Panc1 (cell line): ENCODE results near the gene SLC29A1. TPM values are rescaled to one million over a fixed set of nuclear protein-coding genes. Genes with fewer than 3 reads are reported as not detected.
A peak's percentile ranks its signal among the peaks of the same experiment; 100 is the strongest.

Experiments used
- ATAC-seq: fragments of 200-7000 bp; cut with Tn5 transposase; 2 replicates; pipeline ENCODE4 v1.9.1; 2020; ENCODE audit warnings: mild to moderate bottlenecking, moderate library complexity
- BruUV-seq: library from RNA; stranded (reverse); fragments of 400-500 nt; replicated peaks from 2 replicates; lab custom pipeline; 2021; lab: Mats Ljungman, UMichigan
- CTCF ChIA-PET: fragments of 300-600 bp; sonication (Branson Sonifier 250); formaldehyde crosslinking; loops from one replicate; lab custom pipeline; 2022; ENCODE audit warnings: antibody characterized with exemption; lab: Charles Lee
- POLR2A ChIA-PET: fragments of 300-600 bp; sonication (Branson Sonifier 250); formaldehyde crosslinking; loops from one replicate; lab custom pipeline; 2022; ENCODE audit warnings: antibody characterized with exemption; lab: Charles Lee
- DNase-seq: peaks from one replicate; pipeline ENCODE4 v3.0.0-alpha.2; 2010; ENCODE audit warnings: low read depth, low spot score
- H3K27ac ChIP-seq: 2 replicates; pipeline ENCODE4 v1.5.1; 2011; ENCODE audit warnings: mild to moderate bottlenecking, low read length, inconsistent platforms
- H3K27me3 ChIP-seq: fragments of 200-500 bp; sonication (Bioruptor generic); 2 replicates; pipeline ENCODE4 v1.6.0; 2014; ENCODE audit warnings: low read length, inconsistent platforms; ENCODE audit not compliant: control insufficient read depth, insufficient read depth
- H3K36me3 ChIP-seq: fragments of 200-500 bp; sonication (Bioruptor generic); 2 replicates; pipeline ENCODE4 v1.5.1; 2014; ENCODE audit warnings: inconsistent platforms, mild to moderate bottlenecking, low read length, moderate library complexity; ENCODE audit not compliant: control insufficient read depth, insufficient read depth
- H3K4me1 ChIP-seq: 2 replicates; pipeline ENCODE4 v1.5.1; 2011; ENCODE audit warnings: inconsistent platforms, mild to moderate bottlenecking, low read length, moderate library complexity; ENCODE audit not compliant: control insufficient read depth, insufficient read depth
- H3K4me3 ChIP-seq, 2 experiments: 2 replicates each; pipeline ENCODE4 v1.5.1; 2011 to 2012; ENCODE audit warnings: low read depth in 2 of 2, low read length in 2 of 2, mild to moderate bottlenecking in 2 of 2, inconsistent platforms in 1 of 2, moderate library complexity in 1 of 2
- H3K9me3 ChIP-seq: fragments of 200-500 bp; sonication (Bioruptor generic); 2 replicates; pipeline ENCODE4 v1.5.1; 2014; ENCODE audit warnings: low read depth, mild to moderate bottlenecking, inconsistent platforms, low read length, moderate library complexity; ENCODE audit not compliant: control insufficient read depth, insufficient read depth
- POLR2AphosphoS5 ChIP-seq: IDR thresholded peaks from 2 replicates; pipeline ENCODE4 v1.6.1; 2012; ENCODE audit warnings: mild to moderate bottlenecking, low read depth, low read length, moderate library complexity
- REST ChIP-seq, 2 experiments: IDR thresholded peaks; 2 replicates each; pipeline ENCODE4 v1.6.1; 2011 to 2012; ENCODE audit warnings: low read depth in 2 of 2, control low read depth in 1 of 2, low read length in 1 of 2, mild to moderate bottlenecking in 1 of 2, moderate library complexity in 1 of 2; ENCODE audit not compliant: insufficient read depth in 1 of 2
- SIN3A ChIP-seq: IDR thresholded peaks from 2 replicates; pipeline ENCODE4 v1.6.1; 2012; ENCODE audit warnings: low read depth, mild to moderate bottlenecking, low read length, moderate library complexity, borderline replicate concordance; ENCODE audit not compliant: insufficient read depth
- TCF7L2 ChIP-seq: IDR thresholded peaks from 2 replicates; pipeline ENCODE4 v1.6.1; 2011; ENCODE audit warnings: mild to moderate bottlenecking, low read depth, low read length, inconsistent platforms
- in situ Hi-C: cut with HindIII; loops from 2 replicates; pipeline ENCODE4 v1.10.0; 2016; ENCODE audit warnings: low sequenced_read_pairs, low pct_unique_long_range_greater_than_20kb
- intact Hi-C: fragments of 100-400 bp; cut with micrococcal nuclease; formaldehyde crosslinking; loops from one replicate; pipeline ENCODE4 v1.10.0; 2022; ENCODE audit not compliant: unreplicated experiment
- total RNA-seq: library from RNA; stranded (reverse); gene quantifications from one replicate; pipeline ENCODE4 v1.2.1, GENCODE V29; 2021; ENCODE audit not compliant: unreplicated experiment
- TF ChIP-seq, protein P1 (sequence below): fragments of 450-650 bp; IDR thresholded peaks from 2 replicates; pipeline ENCODE4 v1.5.1; 2017; ENCODE audit warnings: mild to moderate bottlenecking

The SLC29A1 gene
- total RNA-seq, 1 experiment from 2014 or later, result 263 TPM

DNA sequence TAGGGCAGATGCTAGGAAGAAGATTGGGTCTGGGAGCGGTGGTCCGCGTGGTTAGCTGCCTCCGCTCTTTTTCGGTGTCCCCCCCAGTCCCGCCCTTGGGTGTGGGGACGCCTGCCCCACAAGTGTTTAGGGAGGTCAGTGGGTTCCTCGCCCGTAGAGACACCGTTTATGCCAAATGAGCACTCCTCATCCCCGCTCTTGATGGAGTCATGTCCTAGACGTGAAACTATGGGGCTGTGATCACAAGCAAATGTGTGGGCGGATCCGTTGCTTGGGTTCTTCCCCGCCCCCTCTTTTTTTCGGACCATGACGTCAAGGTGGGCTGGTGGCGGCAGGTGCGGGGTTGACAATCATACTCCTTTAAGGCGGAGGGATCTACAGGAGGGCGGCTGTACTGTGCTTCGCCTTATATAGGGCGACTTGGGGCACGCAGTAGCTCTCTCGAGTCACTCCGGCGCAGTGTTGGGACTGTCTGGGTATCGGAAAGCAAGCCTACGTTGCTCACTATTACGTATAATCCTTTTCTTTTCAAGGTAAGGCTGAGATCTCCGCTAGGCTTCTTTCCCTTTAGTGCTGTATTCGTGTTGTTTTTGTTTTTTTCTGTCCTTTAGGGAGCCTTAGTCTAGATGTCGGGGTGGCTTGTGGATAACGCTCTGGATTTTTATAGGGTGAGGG lies 23.4 kb downstream of the SLC29A1 start, which contains the start of gene HSP90AB1:
HSP90AB1 (plus strand) TSS at position 439 of the 675 bp plus-strand sequence. CDS start 1,529 bp downstream, outside the sequence.
- H3K4me1 ChIP-seq, result peaks cover 32% of the 10 kb centered on the region
- peak within 1 kb of the TSS; percentile 100 for H3K27ac ChIP-seq
- H3K36me3 ChIP-seq, result peaks cover 47% of the 10 kb centered on the region
- no TSS peak for BruUV-seq
- ChIA-PET CTCF (interaction anchor here (1.0 kb wide), 2 partner anchors 74 to 146 kb away, joined by 3 to 4 read pairs; no protein-coding TSS in a partner anchor), POLR2A (interaction anchor here (0.5 to 1.4 kb wide), 4 partner anchors 12 to 74 kb away, joined by 3 to 8 read pairs (median 3); no protein-coding TSS in a partner anchor)
- TF ChIP-seq TCF7L2 (peak; percentile 69), REST (IDR thresholded peaks at IDR 0.05; ENCODE audit: insufficient read depth in 1 of 2, low read depth in 2 of 2, low read length in 1 of 2) (peak; percentile 25 to 62; a peak in 2 of 4 replicates), SIN3A (peak; percentile 91), POLR2AphosphoS5 (peak; percentile 100)
- TF ChIP-seq, protein P1, sequence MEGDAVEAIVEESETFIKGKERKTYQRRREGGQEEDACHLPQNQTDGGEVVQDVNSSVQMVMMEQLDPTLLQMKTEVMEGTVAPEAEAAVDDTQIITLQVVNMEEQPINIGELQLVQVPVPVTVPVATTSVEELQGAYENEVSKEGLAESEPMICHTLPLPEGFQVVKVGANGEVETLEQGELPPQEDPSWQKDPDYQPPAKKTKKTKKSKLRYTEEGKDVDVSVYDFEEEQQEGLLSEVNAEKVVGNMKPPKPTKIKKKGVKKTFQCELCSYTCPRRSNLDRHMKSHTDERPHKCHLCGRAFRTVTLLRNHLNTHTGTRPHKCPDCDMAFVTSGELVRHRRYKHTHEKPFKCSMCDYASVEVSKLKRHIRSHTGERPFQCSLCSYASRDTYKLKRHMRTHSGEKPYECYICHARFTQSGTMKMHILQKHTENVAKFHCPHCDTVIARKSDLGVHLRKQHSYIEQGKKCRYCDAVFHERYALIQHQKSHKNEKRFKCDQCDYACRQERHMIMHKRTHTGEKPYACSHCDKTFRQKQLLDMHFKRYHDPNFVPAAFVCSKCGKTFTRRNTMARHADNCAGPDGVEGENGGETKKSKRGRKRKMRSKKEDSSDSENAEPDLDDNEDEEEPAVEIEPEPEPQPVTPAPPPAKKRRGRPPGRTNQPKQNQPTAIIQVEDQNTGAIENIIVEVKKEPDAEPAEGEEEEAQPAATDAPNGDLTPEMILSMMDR, result no peak
- H3K4me3 ChIP-seq, result peak within 1 kb of the TSS; percentile 99 to 100
- H3K27me3 ChIP-seq, result no peaks in the 10 kb centered on the region
- in situ Hi-C loops, result no loop called here
- no peaks in the 10 kb centered on the region for H3K9me3 ChIP-seq
- intact Hi-C loops, result no loop called here
- ATAC-seq, result peak; percentile 83
- peak; percentile 96 for DNase-seq

- ChIA-PET CTCF (interaction anchor here (1.0 kb wide), 2 partner anchors 75 to 147 kb away, joined by 3 to 4 read pairs; no protein-coding TSS in a partner anchor), POLR2A (interaction anchor here (0.6 to 1.4 kb wide), 5 partner anchors 9 to 321 kb away, joined by 3 to 10 read pairs (median 3); no protein-coding TSS in a partner anchor)
- H3K4me3 ChIP-seq, result peak overlapping the region; percentile 99 to 100
- H3K4me1 ChIP-seq, result peaks cover 34% of the 10 kb centered on the region
- peak overlapping the region; percentile 100 for H3K27ac ChIP-seq
- no peaks in the 10 kb centered on the region for H3K27me3 ChIP-seq
- ATAC-seq, result peak; percentile 58
- intact Hi-C loops (no loop called here), in situ Hi-C loops (no loop called here)
- DNase-seq, result no peak
- no TSS peak for BruUV-seq
- peaks cover 52% of the 10 kb centered on the region for H3K36me3 ChIP-seq
- H3K9me3 ChIP-seq, result no peaks in the 10 kb centered on the region
- 0 out of 2 replicates have a peak, but pooled peaks have one; percentile 25 for TF ChIP-seq SIN3A
- TF ChIP-seq TCF7L2, result no peak
- TF ChIP-seq, protein P1, result no peak
Observed at GRCh38 chr6:44247338-44248302, 24.2 kb downstream of the SLC29A1 start.
